OCI-LY3 (cell line): ENCODE data around the gene BABAM2.

Source experiments
- H2AFZ ChIP-seq: fragments of 200-600, 300-600 bp; shearing (Covaris generic); 2 replicates; pipeline ENCODE4 v1.6.0; 2014; ENCODE audit warnings: antibody characterized with exemption, low read depth, low read length
- H3K27ac ChIP-seq: fragments of 200-600, 300-600 bp; sonication (generic); 2 replicates; pipeline ENCODE4 v1.5.1; 2014; ENCODE audit warnings: mild to moderate bottlenecking, low read length, moderate library complexity, mixed read lengths
- H3K27me3 ChIP-seq: fragments of 200-600, 300-600 bp; sonication (generic); 2 replicates; pipeline ENCODE4 v1.6.1; 2014; ENCODE audit warnings: low read depth, low read length, mixed read lengths
- H3K36me3 ChIP-seq: fragments of 200-600, 300-600 bp; sonication (generic); replicated peaks from 2 replicates; pipeline ENCODE3; 2014; ENCODE audit warnings: low read depth, low read length, mixed read lengths
- H3K4me1 ChIP-seq: fragments of 300-600, 200-600 bp; sonication (generic); 2 replicates; pipeline ENCODE4 v1.6.1; 2014; ENCODE audit warnings: low read length, mixed read lengths
- H3K4me2 ChIP-seq: fragments of 200-600, 300-600 bp; sonication (generic); 2 replicates; pipeline ENCODE4 v1.6.1; 2014; ENCODE audit warnings: low read length, mixed read lengths
- H3K4me3 ChIP-seq: fragments of 300-600, 200-600 bp; sonication (generic); 2 replicates; pipeline ENCODE4 v1.5.1; 2014; ENCODE audit warnings: antibody characterized with exemption, mild to moderate bottlenecking, low read length, moderate library complexity
- H3K79me2 ChIP-seq: fragments of 300-600, 200-600 bp; shearing (Covaris generic); 2 replicates; pipeline ENCODE4 v1.6.1; 2014; ENCODE audit warnings: mild to moderate bottlenecking, low read length, mixed read lengths
- H3K9ac ChIP-seq: fragments of 300-600, 200-600 bp; shearing (Covaris generic); 2 replicates; pipeline ENCODE4 v1.6.0; 2014; ENCODE audit warnings: mild to moderate bottlenecking, low read length, moderate library complexity
- H3K9me3 ChIP-seq: fragments of 200-600, 300-600 bp; shearing (Covaris generic); 2 replicates; pipeline ENCODE4 v1.6.1; 2014; ENCODE audit warnings: low read length, mixed read lengths; ENCODE audit not compliant: insufficient read depth
- H4K20me1 ChIP-seq: fragments of 200-600, 300-600 bp; sonication (generic); 2 replicates; pipeline ENCODE4 v1.6.1; 2016; ENCODE audit warnings: low read length, mixed read lengths; ENCODE audit not compliant: insufficient read depth
- EZH2phosphoT487 ChIP-seq: fragments of 200-600 bp; shearing (Covaris generic); IDR thresholded peaks from 2 replicates; pipeline ENCODE4 v1.6.1; 2018; ENCODE audit warnings: antibody characterized with exemption, mixed run types, low read depth
- TF ChIP-seq, protein P1 (sequence below): fragments of 200-600, 300-600 bp; sonication (generic); IDR thresholded peaks from 2 replicates; pipeline ENCODE4 v1.5.1; 2014; ENCODE audit warnings: antibody characterized with exemption, low read length, low read depth

The BABAM2 gene

GRCh38 chr2:28263690-28264089 is 373.2 kb downstream of the BABAM2 start:
- Histone ChIP-seq H3K27me3 (no peaks in the 10 kb centered on the region), H3K36me3 (no peaks in the 10 kb centered on the region), H4K20me1 (no peaks in the 10 kb centered on the region)

DNA sequence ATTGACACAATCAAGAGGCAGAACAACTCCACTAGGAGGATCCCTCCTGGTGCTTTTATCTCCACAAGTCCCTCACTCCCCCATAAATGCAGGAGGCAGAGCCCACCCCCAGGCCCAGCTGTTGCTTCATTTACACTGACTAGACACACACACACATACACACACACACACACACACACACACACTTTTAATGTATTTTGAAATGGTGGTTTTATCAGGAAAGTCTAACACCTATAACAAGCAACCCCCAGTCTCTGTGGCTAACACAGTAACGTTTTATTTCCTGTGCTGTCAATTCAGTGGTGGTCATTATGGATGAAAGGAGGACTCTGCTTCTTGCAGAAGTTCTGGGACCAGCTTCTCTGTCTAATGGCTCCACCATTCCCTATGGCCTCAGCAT is 376.8 kb downstream of the BABAM2 start:
- no peak overlapping the region for H3K9ac ChIP-seq
- H3K36me3 ChIP-seq: no peaks in the 10 kb centered on the region
- no peak overlapping the region for H3K27ac ChIP-seq
- H3K4me1 ChIP-seq: peaks cover 11% of the 10 kb centered on the region
- no peaks in the 10 kb centered on the region for H4K20me1 ChIP-seq
- H3K9me3 ChIP-seq: no peaks in the 10 kb centered on the region
- no peak overlapping the region for H2AFZ ChIP-seq
- no peak overlapping the region for H3K4me2 ChIP-seq
- H3K79me2 ChIP-seq: no peaks in the 10 kb centered on the region
- H3K4me3 ChIP-seq: no peak overlapping the region
- H3K27me3 ChIP-seq: no peaks in the 10 kb centered on the region
- no peak for TF ChIP-seq EZH2phosphoT487
- TF ChIP-seq, protein P1, sequence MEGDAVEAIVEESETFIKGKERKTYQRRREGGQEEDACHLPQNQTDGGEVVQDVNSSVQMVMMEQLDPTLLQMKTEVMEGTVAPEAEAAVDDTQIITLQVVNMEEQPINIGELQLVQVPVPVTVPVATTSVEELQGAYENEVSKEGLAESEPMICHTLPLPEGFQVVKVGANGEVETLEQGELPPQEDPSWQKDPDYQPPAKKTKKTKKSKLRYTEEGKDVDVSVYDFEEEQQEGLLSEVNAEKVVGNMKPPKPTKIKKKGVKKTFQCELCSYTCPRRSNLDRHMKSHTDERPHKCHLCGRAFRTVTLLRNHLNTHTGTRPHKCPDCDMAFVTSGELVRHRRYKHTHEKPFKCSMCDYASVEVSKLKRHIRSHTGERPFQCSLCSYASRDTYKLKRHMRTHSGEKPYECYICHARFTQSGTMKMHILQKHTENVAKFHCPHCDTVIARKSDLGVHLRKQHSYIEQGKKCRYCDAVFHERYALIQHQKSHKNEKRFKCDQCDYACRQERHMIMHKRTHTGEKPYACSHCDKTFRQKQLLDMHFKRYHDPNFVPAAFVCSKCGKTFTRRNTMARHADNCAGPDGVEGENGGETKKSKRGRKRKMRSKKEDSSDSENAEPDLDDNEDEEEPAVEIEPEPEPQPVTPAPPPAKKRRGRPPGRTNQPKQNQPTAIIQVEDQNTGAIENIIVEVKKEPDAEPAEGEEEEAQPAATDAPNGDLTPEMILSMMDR: no peak

More at GRCh38 chr2:28263690-28264089, 373.2 kb downstream of the BABAM2 start:
- Histone ChIP-seq H3K4me2 (no peak overlapping the region), H3K27ac (no peak overlapping the region), H3K9me3 (no peaks in the 10 kb centered on the region), H3K79me2 (no peaks in the 10 kb centered on the region), H3K9ac (no peak overlapping the region), H3K4me3 (no peak overlapping the region), H2AFZ (no peak overlapping the region), H3K4me1 (no peaks in the 10 kb centered on the region)
- TF ChIP-seq, protein P1: no peak
- TF ChIP-seq EZH2phosphoT487: no peak

DNA sequence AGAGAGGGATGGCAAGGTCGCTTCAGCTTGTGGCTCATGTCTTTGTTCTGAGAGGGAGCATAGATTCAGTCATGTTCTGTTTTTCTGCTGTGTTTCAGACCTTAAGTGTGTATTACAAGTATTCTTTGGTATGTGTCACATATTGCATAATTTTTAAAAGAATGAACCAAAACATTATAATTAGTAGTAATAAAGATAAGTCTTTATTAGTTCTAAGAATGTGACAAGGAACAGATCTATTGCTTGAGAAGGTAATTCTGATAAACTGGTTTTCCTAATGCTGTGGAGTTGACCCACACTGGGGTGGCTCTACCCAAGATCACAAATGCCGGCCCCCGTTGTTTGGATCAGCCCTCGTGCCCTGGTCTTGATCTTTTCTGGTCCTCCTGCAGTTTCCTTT is 377.9 kb downstream of the BABAM2 start:
- H3K36me3 ChIP-seq: no peaks in the 10 kb centered on the region
- H3K4me1 ChIP-seq: peaks cover 11% of the 10 kb centered on the region
- no peaks in the 10 kb centered on the region for H3K79me2 ChIP-seq
- no peak overlapping the region for H3K4me2 ChIP-seq
- TF ChIP-seq EZH2phosphoT487: no peak
- TF ChIP-seq, protein P1: no peak
- no peak overlapping the region for H3K9ac ChIP-seq
- H3K27ac ChIP-seq: no peak overlapping the region
- no peaks in the 10 kb centered on the region for H3K27me3 ChIP-seq
- no peak overlapping the region for H3K4me3 ChIP-seq
- H3K9me3 ChIP-seq: no peaks in the 10 kb centered on the region
- H2AFZ ChIP-seq: no peak overlapping the region
- no peaks in the 10 kb centered on the region for H4K20me1 ChIP-seq

- H3K79me2 ChIP-seq: no peaks in the 10 kb centered on the region
- TF ChIP-seq, protein P1: no peak
- no peak for TF ChIP-seq EZH2phosphoT487
- H3K4me1 ChIP-seq: peaks cover 11% of the 10 kb centered on the region
- no peaks in the 10 kb centered on the region for H3K9me3 ChIP-seq
- H3K27me3 ChIP-seq: no peaks in the 10 kb centered on the region
- H3K27ac ChIP-seq: no peak overlapping the region
- H3K36me3 ChIP-seq: no peaks in the 10 kb centered on the region
- H2AFZ ChIP-seq: no peak overlapping the region
- no peak overlapping the region for H3K4me3 ChIP-seq
- no peak overlapping the region for H3K9ac ChIP-seq
- H4K20me1 ChIP-seq: no peaks in the 10 kb centered on the region
- H3K4me2 ChIP-seq: no peak overlapping the region
Observed at GRCh38 chr2:28269019-28269784, 378.7 kb downstream of the BABAM2 start.
